HG03520 (cell line): ENCODE data around the gene ABHD16B.
A peak's percentile ranks its signal among the peaks of the same experiment; 100 is the strongest.
"Not testable (repeated sequence)": the region's sequence is repeated elsewhere in the genome, so short reads cannot be mapped to it uniquely, and the experiment has no call there.

Experiments
- ATAC-seq: cut with Tn5 transposase; IDR thresholded peaks from one replicate; pipeline ENCODE4 v1.9.1; 2021; ENCODE audit warnings: mild to moderate bottlenecking, moderate library complexity; ENCODE audit not compliant: unreplicated experiment

Gene ABHD16B

GRCh38 chr20:63834491-63834880 lies 26.8 kb upstream of the ABHD16B start:
- ATAC-seq = no peak

GRCh38 chr20:63835021-63835858 lies 26.1 kb upstream of the ABHD16B start:
- ATAC-seq = no peak

GRCh38 chr20:63836458-63837344 lies 24.6 kb upstream of the ABHD16B start:
- ATAC-seq = no peak

- ATAC-seq = no peak
Observed at GRCh38 chr20:63837479-63837878, 23.8 kb upstream of the ABHD16B start.

GRCh38 chr20:63839620-63840019 lies 21.7 kb upstream of the ABHD16B start:
- ATAC-seq = no peak

- ATAC-seq = no peak
Observed at GRCh38 chr20:63840405-63840828, 20.9 kb upstream of the ABHD16B start.

GRCh38 chr20:63842258-63842657 lies 19.0 kb upstream of the ABHD16B start:
- no peak for ATAC-seq

- ATAC-seq = no peak
Observed at GRCh38 chr20:63843222-63843621, 18.1 kb upstream of the ABHD16B start.

GRCh38 chr20:63843778-63844177 lies 17.5 kb upstream of the ABHD16B start:
- no peak for ATAC-seq

- no peak for ATAC-seq
Observed at GRCh38 chr20:63844511-63844991, 16.7 kb upstream of the ABHD16B start.

- no peak for ATAC-seq
Observed at GRCh38 chr20:63846128-63846771, 15.0 kb upstream of the ABHD16B start.

- ATAC-seq = no peak
Observed at GRCh38 chr20:63846888-63847236, 14.4 kb upstream of the ABHD16B start.

GRCh38 chr20:63847237-63848002 lies 13.9 kb upstream of the ABHD16B start:
- ATAC-seq = no peak

GRCh38 chr20:63848003-63848911 lies 13.0 kb upstream of the ABHD16B start:
- ATAC-seq = no peak

GRCh38 chr20:63850689-63851547 lies 10.4 kb upstream of the ABHD16B start:
- ATAC-seq = peak; percentile 75

GRCh38 chr20:63851548-63851943 lies 9.8 kb upstream of the ABHD16B start:
- not testable (repeated sequence) for ATAC-seq

- not testable (repeated sequence) for ATAC-seq
Observed at GRCh38 chr20:63853733-63854068, 7.6 kb upstream of the ABHD16B start.

GRCh38 chr20:63854069-63854765 lies 7.1 kb upstream of the ABHD16B start:
- no peak for ATAC-seq
